Fibroblast of mammary gland (primary cell): ENCODE results near the gene SIRPA.

Source experiments
- DNase-seq: peaks from one replicate; pipeline ENCODE4 v3.0.0-alpha.2; 2010; ENCODE audit warnings: low read depth
- H3K4me3 ChIP-seq: 2 replicates; pipeline ENCODE4 v1.5.1; 2011; ENCODE audit warnings: low read depth, mild to moderate bottlenecking, low read length, moderate library complexity; ENCODE audit not compliant: control insufficient read depth
- TF ChIP-seq, protein P1 (sequence below): conservative IDR thresholded peaks from 2 replicates; pipeline ENCODE4 v1.5.1; 2011; ENCODE audit warnings: low read depth, low read length, inconsistent platforms; ENCODE audit not compliant: control insufficient read depth, insufficient read depth

The SIRPA gene

DNA sequence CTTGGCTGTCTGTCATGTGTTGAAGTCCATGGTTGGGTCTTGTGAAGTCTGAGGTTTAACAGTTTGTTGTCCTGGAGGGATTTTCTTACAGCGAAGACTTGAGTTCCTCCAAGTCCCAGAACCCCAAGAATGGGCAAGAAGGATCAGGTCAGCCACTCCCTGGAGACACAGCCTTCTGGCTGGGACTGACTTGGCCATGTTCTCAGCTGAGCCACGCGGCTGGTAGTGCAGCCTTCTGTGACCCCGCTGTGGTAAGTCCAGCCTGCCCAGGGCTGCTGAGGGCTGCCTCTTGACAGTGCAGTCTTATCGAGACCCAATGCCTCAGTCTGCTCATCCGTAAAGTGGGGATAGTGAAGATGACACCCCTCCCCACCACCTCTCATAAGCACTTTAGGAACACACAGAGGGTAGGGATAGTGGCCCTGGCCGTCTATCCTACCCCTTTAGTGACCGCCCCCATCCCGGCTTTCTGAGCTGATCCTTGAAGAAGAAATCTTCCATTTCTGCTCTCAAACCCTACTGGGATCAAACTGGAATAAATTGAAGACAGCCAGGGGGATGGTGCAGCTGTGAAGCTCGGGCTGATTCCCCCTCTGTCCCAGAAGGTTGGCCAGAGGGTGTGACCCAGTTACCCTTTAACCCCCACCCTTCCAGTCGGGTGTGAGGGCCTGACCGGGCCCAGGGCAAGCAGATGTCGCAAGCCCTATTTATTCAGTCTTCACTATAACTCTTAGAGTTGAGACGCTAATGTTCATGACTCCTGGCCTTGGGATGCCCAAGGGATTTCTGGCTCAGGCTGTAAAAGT, 43.5 kb downstream of the SIRPA start:
- no peak for DNase-seq
- H3K4me3 ChIP-seq, result no peak overlapping the region
- TF ChIP-seq, protein P1, sequence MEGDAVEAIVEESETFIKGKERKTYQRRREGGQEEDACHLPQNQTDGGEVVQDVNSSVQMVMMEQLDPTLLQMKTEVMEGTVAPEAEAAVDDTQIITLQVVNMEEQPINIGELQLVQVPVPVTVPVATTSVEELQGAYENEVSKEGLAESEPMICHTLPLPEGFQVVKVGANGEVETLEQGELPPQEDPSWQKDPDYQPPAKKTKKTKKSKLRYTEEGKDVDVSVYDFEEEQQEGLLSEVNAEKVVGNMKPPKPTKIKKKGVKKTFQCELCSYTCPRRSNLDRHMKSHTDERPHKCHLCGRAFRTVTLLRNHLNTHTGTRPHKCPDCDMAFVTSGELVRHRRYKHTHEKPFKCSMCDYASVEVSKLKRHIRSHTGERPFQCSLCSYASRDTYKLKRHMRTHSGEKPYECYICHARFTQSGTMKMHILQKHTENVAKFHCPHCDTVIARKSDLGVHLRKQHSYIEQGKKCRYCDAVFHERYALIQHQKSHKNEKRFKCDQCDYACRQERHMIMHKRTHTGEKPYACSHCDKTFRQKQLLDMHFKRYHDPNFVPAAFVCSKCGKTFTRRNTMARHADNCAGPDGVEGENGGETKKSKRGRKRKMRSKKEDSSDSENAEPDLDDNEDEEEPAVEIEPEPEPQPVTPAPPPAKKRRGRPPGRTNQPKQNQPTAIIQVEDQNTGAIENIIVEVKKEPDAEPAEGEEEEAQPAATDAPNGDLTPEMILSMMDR, result no peak

DNA sequence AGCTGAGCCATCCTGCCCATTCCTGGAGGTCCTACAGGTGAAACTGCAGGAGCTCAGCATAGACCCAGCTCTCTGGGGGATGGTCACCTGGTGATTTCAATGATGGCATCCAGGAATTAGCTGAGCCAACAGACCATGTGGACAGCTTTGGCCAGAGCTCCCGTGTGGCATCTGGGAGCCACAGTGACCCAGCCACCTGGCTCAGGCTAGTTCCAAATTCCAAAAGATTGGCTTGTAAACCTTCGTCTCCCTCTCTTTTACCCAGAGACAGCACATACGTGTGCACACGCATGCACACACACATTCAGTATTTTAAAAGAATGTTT, 44.0 kb downstream of the SIRPA start:
- DNase-seq, result no peak
- TF ChIP-seq, protein P1, result no peak
- no peak overlapping the region for H3K4me3 ChIP-seq

DNA sequence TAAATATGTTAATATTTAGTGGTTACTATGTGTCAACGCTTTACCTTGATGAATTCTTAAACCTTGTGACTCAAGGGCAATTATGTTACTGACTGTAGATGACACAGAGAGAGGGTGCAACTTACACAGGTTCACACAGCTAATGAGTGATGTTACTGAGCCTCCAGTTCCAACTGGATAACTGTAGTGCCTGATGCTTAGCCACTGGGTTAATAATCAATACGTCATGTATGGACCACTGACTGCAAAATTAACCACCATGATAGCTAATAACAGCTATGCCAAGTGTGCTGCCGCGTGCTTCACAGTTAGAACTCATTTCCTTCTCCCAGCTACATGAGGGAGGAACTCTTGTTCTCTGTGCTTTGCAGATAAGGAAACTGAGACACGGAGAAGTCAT, 45.4 kb downstream of the SIRPA start:
- no peak overlapping the region for H3K4me3 ChIP-seq
- DNase-seq, result no peak
- TF ChIP-seq, protein P1, result no peak

DNA sequence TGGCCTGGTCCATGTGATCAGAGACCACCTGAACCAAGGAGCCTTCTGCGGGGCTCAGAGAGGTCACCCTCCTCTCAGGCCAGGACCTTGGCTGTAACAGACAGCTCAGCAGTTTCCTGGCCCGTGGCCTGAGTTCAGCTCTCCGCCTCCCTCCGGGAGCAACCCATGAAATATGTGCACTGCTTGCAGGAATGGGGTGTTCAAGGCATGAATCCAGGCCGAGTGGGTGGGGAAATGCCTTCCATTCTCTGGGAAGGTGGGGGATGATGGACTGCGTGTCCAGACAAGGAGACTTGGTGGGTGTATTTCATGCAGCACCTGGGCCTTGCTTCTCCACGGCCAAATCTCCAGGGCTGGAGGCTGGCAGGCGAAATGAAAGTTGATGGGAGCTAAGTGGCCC, 46.0 kb downstream of the SIRPA start:
- peak; percentile 53 for DNase-seq
- H3K4me3 ChIP-seq, result peak overlapping the region; percentile 2
- TF ChIP-seq, protein P1, result no peak

DNA sequence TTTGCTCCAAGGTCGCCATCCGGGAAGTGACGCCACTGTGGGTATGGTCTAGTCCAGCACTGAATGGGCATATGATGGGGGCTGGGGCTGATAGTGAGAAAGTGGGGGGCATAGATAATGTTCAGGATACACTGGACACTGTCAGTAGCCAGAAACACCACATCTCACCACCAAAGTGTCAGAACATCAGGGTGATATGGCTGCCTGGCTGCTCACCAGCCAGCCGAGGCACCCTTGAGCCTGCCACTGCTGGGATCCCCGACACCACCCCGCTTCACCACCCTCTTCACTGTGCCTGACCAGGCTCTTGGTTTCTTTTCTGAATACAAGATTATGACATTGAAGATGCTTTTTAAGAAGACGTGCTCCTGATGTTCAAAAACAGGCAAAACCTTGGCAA, 46.9 kb downstream of the SIRPA start:
- no peak for DNase-seq
- H3K4me3 ChIP-seq, result no peak overlapping the region
- TF ChIP-seq, protein P1, result no peak

DNA sequence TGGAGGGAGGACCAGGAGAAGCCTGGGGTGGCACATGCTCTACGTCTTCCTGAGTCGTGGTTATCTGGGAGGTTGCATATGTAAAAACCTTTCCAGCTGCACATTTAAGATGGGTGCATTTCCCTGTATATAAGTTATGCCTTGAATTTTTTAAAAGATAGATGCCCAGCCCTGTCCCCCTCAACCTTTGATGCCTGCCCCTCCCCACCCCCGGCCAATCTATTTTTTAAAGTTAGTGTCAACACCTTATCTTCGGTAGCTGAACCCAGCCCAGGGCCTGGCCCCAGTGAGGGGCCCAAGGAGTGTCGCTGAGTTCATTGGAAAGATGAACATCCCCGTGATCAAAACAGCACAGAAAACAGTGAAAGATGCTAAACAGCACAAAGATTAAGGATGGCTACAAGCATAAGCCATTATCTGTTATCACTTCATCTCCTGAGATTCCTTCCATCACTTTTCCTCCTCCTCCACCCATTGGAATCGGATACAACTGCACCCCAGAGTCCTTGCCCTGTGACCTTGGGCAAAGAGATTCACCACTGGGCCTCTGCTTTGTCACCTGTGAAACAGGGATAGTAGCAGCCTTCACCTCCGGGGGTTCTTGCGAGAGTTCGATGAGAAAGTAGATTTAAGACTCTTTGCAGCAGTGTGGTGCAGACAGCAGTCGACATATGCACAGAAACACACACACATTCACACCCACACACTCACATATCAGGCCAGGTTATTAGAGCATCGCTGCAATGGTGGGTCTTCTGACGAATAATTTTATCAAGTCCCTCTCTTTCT, 47.5 kb downstream of the SIRPA start:
- TF ChIP-seq, protein P1, result no peak
- H3K4me3 ChIP-seq, result no peak overlapping the region
- no peak for DNase-seq
